ENCODE measurements around the gene PRKCA.

- no peak for TF ChIP-seq POLR2AphosphoS5 (IDR thresholded peaks at IDR 0.05; ENCODE audit: insufficient read depth in 1 of 2, low read depth in 1 of 2)
- no peak for TF ChIP-seq CTCF (IDR thresholded peaks at IDR 0.05)
Measured at GRCh38 chr17:66460558-66460957, 158.1 kb downstream of the PRKCA start.

Data from vagina (tissue), 2 donors.